Neural cell (in vitro differentiated cells): Measurements from ENCODE around the gene DNAJC27. TPM values are rescaled to one million over a fixed set of nuclear protein-coding genes. Genes with fewer than 3 reads are reported as not detected.

Source experiments
- H2AFZ ChIP-seq: fragments of 200-600, 300-800 bp; sonication (generic), shearing (Covaris generic); 2 replicates; pipeline ENCODE4 v1.6.0; 2014; ENCODE audit warnings: low read depth, mild to moderate bottlenecking, antibody characterized with exemption, low read length, moderate library complexity
- H3F3A ChIP-seq: fragments of 200-600 bp; shearing (Covaris generic); 2 replicates; pipeline ENCODE4 v1.6.1; 2016; ENCODE audit warnings: mild to moderate bottlenecking, moderate library complexity, mixed read lengths, antibody characterized with exemption, low read length; ENCODE audit not compliant: insufficient read depth, poor library complexity, severe bottlenecking
- H3K27ac ChIP-seq: fragments of 200-600, 300-800 bp; sonication (generic), shearing (Covaris generic); 2 replicates; pipeline ENCODE4 v1.5.1; 2014; ENCODE audit warnings: mild to moderate bottlenecking, low read length, moderate library complexity
- H3K27me3 ChIP-seq: fragments of 300-800, 200-600 bp; sonication (generic), shearing (Covaris generic); 2 replicates; pipeline ENCODE4 v1.6.0; 2014; ENCODE audit warnings: mild to moderate bottlenecking, low read depth, low read length, moderate library complexity; ENCODE audit not compliant: insufficient read depth
- H3K36me3 ChIP-seq: fragments of 300-800, 200-600 bp; sonication (generic), shearing (Covaris generic); 2 replicates; pipeline ENCODE4 v1.5.1; 2014; ENCODE audit warnings: mild to moderate bottlenecking, antibody characterized with exemption, low read length, moderate library complexity; ENCODE audit not compliant: insufficient read depth
- H3K4me2 ChIP-seq: fragments of 300-800, 200-600 bp; sonication (generic), shearing (Covaris generic); 2 replicates; pipeline ENCODE4 v1.6.0; 2014; ENCODE audit warnings: mild to moderate bottlenecking, low read length
- H3K4me3 ChIP-seq: fragments of 300-800, 200-600 bp; sonication (generic), shearing (Covaris generic); 2 replicates; pipeline ENCODE4 v1.5.1; 2014; ENCODE audit warnings: mild to moderate bottlenecking, low read length, moderate library complexity
- H3K79me2 ChIP-seq: fragments of 200-600 bp; shearing (Covaris generic); replicated peaks from 2 replicates; pipeline ENCODE4 v1.6.0; 2014; ENCODE audit warnings: mild to moderate bottlenecking, low read length, moderate library complexity; ENCODE audit not compliant: insufficient read depth
- H3K9ac ChIP-seq: fragments of 300-800, 200-600 bp; sonication (generic), shearing (Covaris generic); 2 replicates; pipeline ENCODE4 v1.6.1; 2016; ENCODE audit warnings: mild to moderate bottlenecking, low read length, mixed read lengths
- H3K9me2 ChIP-seq: fragments of 200-600 bp; shearing (Covaris generic); 2 replicates; pipeline ENCODE4 v1.6.1; 2016; ENCODE audit warnings: mild to moderate bottlenecking, low read length, mixed read lengths; ENCODE audit not compliant: insufficient read depth
- H3K9me3 ChIP-seq: fragments of 200-600, 300-800 bp; sonication (generic), shearing (Covaris generic); 2 replicates; pipeline ENCODE4 v1.6.1; 2016; ENCODE audit warnings: mild to moderate bottlenecking, mixed run types, low read length, moderate library complexity, mixed read lengths
- H4K20me1 ChIP-seq: fragments of 200-600 bp; shearing (Covaris generic); 2 replicates; pipeline ENCODE4 v1.6.1; 2016; ENCODE audit warnings: mild to moderate bottlenecking, mixed run types; ENCODE audit not compliant: insufficient read depth
- EP300 ChIP-seq: fragments of 450-650 bp; conservative IDR thresholded peaks from 2 replicates; pipeline ENCODE4 v1.6.1; 2014; ENCODE audit warnings: antibody characterized with exemption, mild to moderate bottlenecking, moderate library complexity; ENCODE audit not compliant: poor library complexity, severe bottlenecking
- EZH2 ChIP-seq: fragments of 200-600, 300-800 bp; shearing (Covaris generic), sonication (generic); IDR thresholded peaks from 2 replicates; pipeline ENCODE4 v1.6.1; 2014; ENCODE audit warnings: antibody characterized with exemption, low read length, borderline replicate concordance, mild to moderate bottlenecking; ENCODE audit not compliant: insufficient read depth, poor library complexity, severe bottlenecking
- MXI1 ChIP-seq: fragments of 450-650 bp; conservative IDR thresholded peaks from 2 replicates; pipeline ENCODE4 v1.6.1; 2014; ENCODE audit warnings: antibody characterized with exemption, mild to moderate bottlenecking; ENCODE audit not compliant: poor library complexity, severe bottlenecking
- POLR2AphosphoS5 ChIP-seq: IDR thresholded peaks from 2 replicates; pipeline ENCODE4 v1.6.1; 2012
- RAD21 ChIP-seq: fragments of 450-650 bp; conservative IDR thresholded peaks from 2 replicates; pipeline ENCODE4 v1.6.1; 2014; ENCODE audit warnings: antibody characterized with exemption, mild to moderate bottlenecking, moderate library complexity
- SMC3 ChIP-seq: fragments of 450-650 bp; conservative IDR thresholded peaks from 2 replicates; pipeline ENCODE4 v1.6.1; 2014; ENCODE audit warnings: antibody characterized with exemption, mild to moderate bottlenecking, moderate library complexity; ENCODE audit not compliant: poor library complexity
- TAF1 ChIP-seq: IDR thresholded peaks from 2 replicates; pipeline ENCODE4 v1.6.1; 2012; ENCODE audit warnings: low read depth
- polyA plus RNA-seq: library from polyadenylated mRNA; depleted of rRNA; stranded (reverse); fragments of >200 nt; gene quantifications from 2 replicates; pipeline ENCODE4 v1.2.3, GENCODE V29; 2014
- small RNA-seq, 3 experiments: library from RNA; depleted of rRNA; stranded (forward); fragments of <200 nt; gene quantifications; one replicate each; pipeline ENCODE3, GENCODE V24; 2012
- TF ChIP-seq, protein P1 (sequence below): IDR thresholded peaks from 2 replicates; pipeline ENCODE4 v1.6.1; 2012; ENCODE audit warnings: borderline replicate concordance
- TF ChIP-seq, protein P2 (sequence below): fragments of 450-650 bp; IDR thresholded peaks from 2 replicates; pipeline ENCODE4 v1.5.1; 2014; ENCODE audit warnings: antibody characterized with exemption, mild to moderate bottlenecking, moderate library complexity; ENCODE audit not compliant: poor library complexity, severe bottlenecking

DNAJC27 gene
- polyA plus RNA-seq, 1 donor from 2014 or later: 22.4 TPM

DNA sequence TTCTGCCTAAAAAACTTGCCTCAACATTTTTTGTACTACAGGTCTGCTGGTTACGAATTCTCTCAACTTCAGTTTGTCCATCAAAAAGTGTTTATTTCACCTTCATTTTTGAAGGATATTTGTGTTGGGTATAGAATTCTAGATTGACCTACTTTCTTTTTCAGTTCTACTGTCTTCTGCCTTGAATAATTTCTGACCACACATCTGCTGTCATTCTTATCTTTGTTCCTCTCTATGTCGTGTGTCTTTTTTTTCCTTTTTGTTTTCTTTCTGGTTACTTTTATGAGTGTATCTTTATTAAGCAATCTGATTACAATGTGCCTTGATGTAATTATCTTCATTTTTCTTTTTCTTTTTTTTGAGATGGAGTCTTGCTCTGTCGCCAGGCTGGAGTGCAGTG is 77.0 kb downstream of the DNAJC27 start:
- H3K36me3 ChIP-seq: no peaks in the 10 kb centered on the region
- peaks cover 5% of the 10 kb centered on the region for H3K9me3 ChIP-seq
- no peak overlapping the region for H3K27ac ChIP-seq
- H3K79me2 ChIP-seq: no peaks in the 10 kb centered on the region
- no peaks in the 10 kb centered on the region for H3F3A ChIP-seq
- no peak overlapping the region for H2AFZ ChIP-seq
- TF ChIP-seq RAD21 (no peak), SMC3 (no peak), POLR2AphosphoS5 (no peak), EZH2 (no peak), TAF1 (no peak), MXI1 (no peak), EP300 (no peak)
- TF ChIP-seq, protein P1, sequence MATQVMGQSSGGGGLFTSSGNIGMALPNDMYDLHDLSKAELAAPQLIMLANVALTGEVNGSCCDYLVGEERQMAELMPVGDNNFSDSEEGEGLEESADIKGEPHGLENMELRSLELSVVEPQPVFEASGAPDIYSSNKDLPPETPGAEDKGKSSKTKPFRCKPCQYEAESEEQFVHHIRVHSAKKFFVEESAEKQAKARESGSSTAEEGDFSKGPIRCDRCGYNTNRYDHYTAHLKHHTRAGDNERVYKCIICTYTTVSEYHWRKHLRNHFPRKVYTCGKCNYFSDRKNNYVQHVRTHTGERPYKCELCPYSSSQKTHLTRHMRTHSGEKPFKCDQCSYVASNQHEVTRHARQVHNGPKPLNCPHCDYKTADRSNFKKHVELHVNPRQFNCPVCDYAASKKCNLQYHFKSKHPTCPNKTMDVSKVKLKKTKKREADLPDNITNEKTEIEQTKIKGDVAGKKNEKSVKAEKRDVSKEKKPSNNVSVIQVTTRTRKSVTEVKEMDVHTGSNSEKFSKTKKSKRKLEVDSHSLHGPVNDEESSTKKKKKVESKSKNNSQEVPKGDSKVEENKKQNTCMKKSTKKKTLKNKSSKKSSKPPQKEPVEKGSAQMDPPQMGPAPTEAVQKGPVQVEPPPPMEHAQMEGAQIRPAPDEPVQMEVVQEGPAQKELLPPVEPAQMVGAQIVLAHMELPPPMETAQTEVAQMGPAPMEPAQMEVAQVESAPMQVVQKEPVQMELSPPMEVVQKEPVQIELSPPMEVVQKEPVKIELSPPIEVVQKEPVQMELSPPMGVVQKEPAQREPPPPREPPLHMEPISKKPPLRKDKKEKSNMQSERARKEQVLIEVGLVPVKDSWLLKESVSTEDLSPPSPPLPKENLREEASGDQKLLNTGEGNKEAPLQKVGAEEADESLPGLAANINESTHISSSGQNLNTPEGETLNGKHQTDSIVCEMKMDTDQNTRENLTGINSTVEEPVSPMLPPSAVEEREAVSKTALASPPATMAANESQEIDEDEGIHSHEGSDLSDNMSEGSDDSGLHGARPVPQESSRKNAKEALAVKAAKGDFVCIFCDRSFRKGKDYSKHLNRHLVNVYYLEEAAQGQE: no peak
- TF ChIP-seq, protein P2, sequence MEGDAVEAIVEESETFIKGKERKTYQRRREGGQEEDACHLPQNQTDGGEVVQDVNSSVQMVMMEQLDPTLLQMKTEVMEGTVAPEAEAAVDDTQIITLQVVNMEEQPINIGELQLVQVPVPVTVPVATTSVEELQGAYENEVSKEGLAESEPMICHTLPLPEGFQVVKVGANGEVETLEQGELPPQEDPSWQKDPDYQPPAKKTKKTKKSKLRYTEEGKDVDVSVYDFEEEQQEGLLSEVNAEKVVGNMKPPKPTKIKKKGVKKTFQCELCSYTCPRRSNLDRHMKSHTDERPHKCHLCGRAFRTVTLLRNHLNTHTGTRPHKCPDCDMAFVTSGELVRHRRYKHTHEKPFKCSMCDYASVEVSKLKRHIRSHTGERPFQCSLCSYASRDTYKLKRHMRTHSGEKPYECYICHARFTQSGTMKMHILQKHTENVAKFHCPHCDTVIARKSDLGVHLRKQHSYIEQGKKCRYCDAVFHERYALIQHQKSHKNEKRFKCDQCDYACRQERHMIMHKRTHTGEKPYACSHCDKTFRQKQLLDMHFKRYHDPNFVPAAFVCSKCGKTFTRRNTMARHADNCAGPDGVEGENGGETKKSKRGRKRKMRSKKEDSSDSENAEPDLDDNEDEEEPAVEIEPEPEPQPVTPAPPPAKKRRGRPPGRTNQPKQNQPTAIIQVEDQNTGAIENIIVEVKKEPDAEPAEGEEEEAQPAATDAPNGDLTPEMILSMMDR: no peak
- no peak overlapping the region for H3K4me2 ChIP-seq
- no peaks in the 10 kb centered on the region for H4K20me1 ChIP-seq
- H3K4me3 ChIP-seq: no peak overlapping the region
- no peaks in the 10 kb centered on the region for H3K27me3 ChIP-seq
- H3K9ac ChIP-seq: no peak overlapping the region
- H3K9me2 ChIP-seq: no peaks in the 10 kb centered on the region

DNA sequence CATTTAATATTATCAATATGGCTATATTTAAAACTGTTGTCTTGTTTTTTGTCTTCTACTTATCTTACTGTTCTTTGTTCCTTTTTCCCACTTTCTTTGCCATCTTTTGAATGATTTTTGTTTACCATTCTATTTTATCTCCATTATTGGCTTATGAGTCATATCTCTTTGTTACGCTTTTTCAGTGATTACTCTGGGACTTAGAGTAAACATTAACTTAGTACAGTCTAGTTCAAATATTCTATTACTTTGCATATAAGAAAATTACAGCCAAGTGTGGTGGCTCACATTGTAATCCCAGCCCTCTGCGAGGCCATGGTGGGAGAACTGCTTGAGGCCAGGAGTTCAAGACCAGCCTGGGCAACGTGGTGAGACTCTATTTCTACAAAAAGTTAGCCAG is 77.8 kb downstream of the DNAJC27 start:
- Histone ChIP-seq H3K9me2 (no peaks in the 10 kb centered on the region), H2AFZ (no peak overlapping the region), H3K27me3 (no peaks in the 10 kb centered on the region), H3F3A (no peaks in the 10 kb centered on the region), H4K20me1 (no peaks in the 10 kb centered on the region), H3K4me2 (no peak overlapping the region), H3K9ac (no peak overlapping the region), H3K4me3 (no peak overlapping the region), H3K36me3 (no peaks in the 10 kb centered on the region), H3K79me2 (no peaks in the 10 kb centered on the region), H3K27ac (no peak overlapping the region), H3K9me3 (peaks cover 5% of the 10 kb centered on the region)
- TF ChIP-seq, protein P2: no peak
- TF ChIP-seq TAF1 (no peak), SMC3 (no peak), MXI1 (no peak)

Small RNAs within 50 kb of the gene (small RNA-seq; reads per million reads assigned to genes)
- gene AC013267.1 (0 reads per million in 3 experiments), gene RF00016 (0 to 0.07 (median 0) reads per million in 3 experiments), gene RF00019 (0 to 1.2 (median 0) reads per million in 3 experiments)

Other genes starting within 250 kb of the DNAJC27 start
- 27.4 and 33.6 TPM in 2 replicates for gene PTRHD1, start 178.6 kb downstream of the DNAJC27 start, polyA plus RNA-seq
- 4.4 and 4.6 TPM in 2 replicates for gene CENPO, start 178.5 kb downstream of the DNAJC27 start, polyA plus RNA-seq
- 28.8 and 33.2 TPM in 2 replicates for gene ADCY3, start 51.7 kb downstream of the DNAJC27 start, polyA plus RNA-seq
- 29.3 and 30.6 TPM in 2 replicates for gene EFR3B, start 70.1 kb upstream of the DNAJC27 start, polyA plus RNA-seq
- gene POMC, start 196.6 kb upstream of the DNAJC27 start, polyA plus RNA-seq: not detected in 2 replicates